MM.1S (cell line): Measurements from ENCODE around the gene TOX2.

ENCODE experiments used
- CTCF ChIP-seq: fragments of 300-600 bp; sonication (generic); IDR thresholded peaks from 2 replicates; pipeline ENCODE4 v1.5.1; 2016; ENCODE audit warnings: antibody characterized with exemption, low read length, mixed read lengths
- EZH2 ChIP-seq: fragments of 300-600 bp; sonication (generic); optimal IDR thresholded peaks from 2 replicates; pipeline ENCODE3; 2017; ENCODE audit warnings: low read depth, mild to moderate bottlenecking, antibody characterized with exemption, low read length, mixed read lengths
- EZH2phosphoT487 ChIP-seq: fragments of 300-600 bp; sonication (generic); IDR thresholded peaks from 2 replicates; pipeline ENCODE4 v1.6.1; 2018; ENCODE audit warnings: antibody characterized with exemption, low read length

- TF ChIP-seq CTCF (no peak), EZH2phosphoT487 (no peak), EZH2 (no peak)
Observed at GRCh38 chr20:44024820-44025580, 110.3 kb downstream of the TOX2 start.
